ENCODE measurements around the gene VEGFB.

Gene VEGFB

GRCh38 chr11:64211181-64211872 lies 23.1 kb upstream of the VEGFB start:
- no peak for DNase-seq

GRCh38 chr11:64216879-64217278 lies 17.5 kb upstream of the VEGFB start:
- no peak for DNase-seq

- DNase-seq = no peak
Measured at GRCh38 chr11:64218628-64219353, 15.6 kb upstream of the VEGFB start.

GRCh38 chr11:64219354-64219684 lies 15.1 kb upstream of the VEGFB start:
- DNase-seq = no peak

GRCh38 chr11:64219755-64220154 lies 14.6 kb upstream of the VEGFB start:
- DNase-seq = no peak

GRCh38 chr11:64220271-64220670 lies 14.1 kb upstream of the VEGFB start:
- DNase-seq = no peak

- DNase-seq = no peak
Measured at GRCh38 chr11:64220798-64221197, 13.6 kb upstream of the VEGFB start.

GRCh38 chr11:64222651-64223000 lies 11.8 kb upstream of the VEGFB start:
- no peak for DNase-seq

GRCh38 chr11:64223001-64223651 lies 11.3 kb upstream of the VEGFB start:
- DNase-seq = no peak

GRCh38 chr11:64224151-64224890 lies 10.1 kb upstream of the VEGFB start:
- DNase-seq = no peak

GRCh38 chr11:64224891-64225607 lies 9.3 kb upstream of the VEGFB start:
- DNase-seq = no peak

- peak; percentile 99 for DNase-seq
Measured at GRCh38 chr11:64225608-64226506, 8.5 kb upstream of the VEGFB start, which contains the start of the genes NUDT22 and TRPT1. TSS of gene NUDT22 (plus strand) at chr11:64226274. CDS start at chr11:64226653, 379 bp downstream. TSS of gene TRPT1 (minus strand) at chr11:64226186. CDS start at chr11:64225860, 326 bp downstream.

- DNase-seq = peak; percentile 85
Measured at GRCh38 chr11:64226507-64227051, 7.8 kb upstream of the VEGFB start.

- DNase-seq = no peak
Measured at GRCh38 chr11:64227405-64227956, 6.9 kb upstream of the VEGFB start.

- no peak for DNase-seq
Measured at GRCh38 chr11:64229090-64229743, 5.2 kb upstream of the VEGFB start.

GRCh38 chr11:64229744-64230170 lies 4.6 kb upstream of the VEGFB start:
- no peak for DNase-seq

- peak; percentile 95 for DNase-seq
Measured at GRCh38 chr11:64230171-64230984, 4.0 kb upstream of the VEGFB start, which contains the start of gene DNAJC4. TSS of gene DNAJC4 (plus strand) at chr11:64230548. CDS start at chr11:64230855, 307 bp downstream.

GRCh38 chr11:64230985-64231365 lies 3.4 kb upstream of the VEGFB start:
- no peak for DNase-seq

GRCh38 chr11:64231546-64231945 lies 2.8 kb upstream of the VEGFB start:
- no peak for DNase-seq

Measured in activated CD8-positive, alpha-beta memory T cell treated with anti-CD3 and anti-CD28 coated beads for 24 hours (primary cell).